GM23338 (cell line): ENCODE results near the gene PPIF. TPM values are rescaled to one million over a fixed set of nuclear protein-coding genes. Genes with fewer than 3 reads are reported as not detected.

Experiments used
- ATAC-seq: fragments of 200-7000 bp; cut with Tn5 transposase; 3 replicates; pipeline ENCODE4 v1.9.1; 2020
- DNase-seq: peaks from one replicate; pipeline ENCODE4 v3.0.0-alpha.2; 2015; ENCODE audit warnings: low spot score
- H2AFZ ChIP-seq: fragments of 200-600 bp; sonication (generic); 2 replicates; pipeline ENCODE4 v1.8.0; 2016; ENCODE audit warnings: antibody characterized with exemption, mild to moderate bottlenecking, moderate library complexity
- H3F3A ChIP-seq: fragments of 200-600 bp; sonication (generic); replicated peaks from 2 replicates; pipeline ENCODE4 v1.8.0; 2017; ENCODE audit warnings: antibody characterized with exemption, mixed run types, low read depth
- H3K27ac ChIP-seq: fragments of 200-600 bp; sonication (generic); 2 replicates; pipeline ENCODE4 v1.6.1; 2016; ENCODE audit warnings: low read depth
- H3K27me3 ChIP-seq: fragments of 200-600 bp; sonication (generic); 2 replicates; pipeline ENCODE4 v1.8.0; 2016; ENCODE audit warnings: mild to moderate bottlenecking, mixed run types, moderate library complexity; ENCODE audit not compliant: insufficient read depth
- H3K36me3 ChIP-seq: fragments of 200-600 bp; sonication (generic); 2 replicates; pipeline ENCODE4 v1.8.0; 2016; ENCODE audit warnings: mild to moderate bottlenecking; ENCODE audit not compliant: insufficient read depth
- H3K4me1 ChIP-seq: fragments of 200-600 bp; sonication (generic); 2 replicates; pipeline ENCODE4 v1.8.0; 2016; ENCODE audit warnings: mild to moderate bottlenecking, moderate library complexity; ENCODE audit not compliant: insufficient read depth
- H3K4me2 ChIP-seq: fragments of 200-600 bp; sonication (generic); 2 replicates; pipeline ENCODE4 v1.7.1; 2017; ENCODE audit warnings: mixed run types
- H3K4me3 ChIP-seq: fragments of 200-600 bp; sonication (generic); 2 replicates; pipeline ENCODE4 v1.6.1; 2016; ENCODE audit warnings: mixed run types
- H3K79me2 ChIP-seq: fragments of 200-600 bp; sonication (generic); replicated peaks from 2 replicates; pipeline ENCODE4 v1.8.0; 2017; ENCODE audit warnings: mild to moderate bottlenecking; ENCODE audit not compliant: insufficient read depth
- H3K9me2 ChIP-seq: fragments of 200-600 bp; sonication (generic); 2 replicates; pipeline ENCODE4 v1.8.0; 2017; ENCODE audit not compliant: insufficient read depth
- H4K20me1 ChIP-seq: fragments of 200-600 bp; sonication (generic); replicated peaks from 2 replicates; pipeline ENCODE4 v1.8.0; 2017; ENCODE audit warnings: mild to moderate bottlenecking; ENCODE audit not compliant: insufficient read depth
- H3K27ac Mint-ChIP-seq: 2 replicates; pipeline ENCODE4 v1.8.0; 2020; ENCODE audit warnings: inconsistent platforms, mild to moderate bottlenecking, moderate library complexity, mixed read lengths
- H3K27me3 Mint-ChIP-seq: 3 replicates; pipeline ENCODE4 v1.8.0; 2022; ENCODE audit warnings: low read depth, mild to moderate bottlenecking, moderate library complexity, mixed read lengths, inconsistent platforms; ENCODE audit not compliant: insufficient read depth, poor library complexity
- H3K36me3 Mint-ChIP-seq: 3 replicates; pipeline ENCODE4 v1.8.0; 2021; ENCODE audit warnings: low read depth, mild to moderate bottlenecking, inconsistent platforms, moderate library complexity, mixed read lengths
- H3K4me1 Mint-ChIP-seq: 3 replicates; pipeline ENCODE4 v1.8.0; 2020; ENCODE audit warnings: mild to moderate bottlenecking, inconsistent platforms, mixed read lengths
- H3K4me3 Mint-ChIP-seq: 3 replicates; pipeline ENCODE4 v1.8.0; 2021; ENCODE audit warnings: moderate library complexity, mild to moderate bottlenecking, inconsistent platforms, mixed read lengths
- H3K9me3 Mint-ChIP-seq: 3 replicates; pipeline ENCODE4 v1.8.0; 2020; ENCODE audit warnings: moderate library complexity, mild to moderate bottlenecking, inconsistent platforms, mixed read lengths
- ETS1 ChIP-seq: IDR thresholded peaks from 2 replicates; pipeline ENCODE4 v1.6.1; 2016; ENCODE audit warnings: antibody characterized with exemption
- EZH2phosphoT487 ChIP-seq: fragments of 200-600 bp; sonication (generic); IDR thresholded peaks from one replicate; pipeline ENCODE4 v1.8.1; 2018; ENCODE audit warnings: antibody characterized with exemption; ENCODE audit not compliant: unreplicated experiment
- JUNB ChIP-seq: IDR thresholded peaks from one replicate; pipeline ENCODE4 v1.6.1; 2016; ENCODE audit warnings: antibody characterized with exemption; ENCODE audit not compliant: unreplicated experiment
- REST ChIP-seq: IDR thresholded peaks from one replicate; pipeline ENCODE4 v1.6.1; 2018; ENCODE audit warnings: antibody characterized with exemption; ENCODE audit not compliant: unreplicated experiment
- ZNF114 ChIP-seq: fragments of 250-450 bp; sonication (Bioruptor Pico); IDR thresholded peaks from 2 replicates; pipeline ENCODE4 v1.5.0; 2020; ENCODE audit warnings: mild to moderate bottlenecking, moderate library complexity
- ZNF331 ChIP-seq: fragments of 250-450 bp; sonication (Bioruptor Pico); IDR thresholded peaks from 2 replicates; pipeline ENCODE4 v1.5.0; 2020; ENCODE audit warnings: low read depth, mild to moderate bottlenecking, moderate library complexity
- ZNF462 ChIP-seq: fragments of 250-450 bp; sonication (Bioruptor Pico); IDR thresholded peaks from 2 replicates; pipeline ENCODE4 v1.5.0; 2020; ENCODE audit warnings: mild to moderate bottlenecking, moderate library complexity
- polyA plus RNA-seq: library from polyadenylated mRNA; unstranded; fragments of >200 nt; fragmentation: Nextera tagmentation; extraction: Ambion mirVana; gene quantifications from 2 replicates; pipeline ENCODE4 v1.2.1, GENCODE V29; 2016
- total RNA-seq: library from RNA; depleted of rRNA; stranded (reverse); fragments of >200 nt; shearing (Covaris generic); gene quantifications from 2 replicates; pipeline ENCODE4 v1.2.3, GENCODE V29; 2014

PPIF gene
- total and polyA plus RNA-seq, 2 experiments from 2014 or later = 32.1 to 43.6 TPM

- Mint-ChIP-seq H3K27ac (no peak overlapping the region), H3K36me3 (no peaks in the 10 kb centered on the region; the same call in 2 of the 3 replicates), H3K27me3 (peaks cover 12% of the 10 kb centered on the region), H3K4me1 (peaks cover 5% of the 10 kb centered on the region), H3K9me3 (peaks cover 3% of the 10 kb centered on the region; the same call in 2 of the 3 replicates), H3K4me3 (no peak overlapping the region)
- Histone ChIP-seq H3K4me3 (no peak overlapping the region), H2AFZ (no peak overlapping the region), H3K4me2 (no peak overlapping the region), H3F3A (no peaks in the 10 kb centered on the region), H3K4me1 (no peaks in the 10 kb centered on the region), H3K36me3 (no peaks in the 10 kb centered on the region), H3K27ac (no peak overlapping the region), H3K27me3 (no peaks in the 10 kb centered on the region), H3K79me2 (no peaks in the 10 kb centered on the region), H4K20me1 (no peaks in the 10 kb centered on the region), H3K9me2 (no peaks in the 10 kb centered on the region)
- ATAC-seq = no peak
- TF ChIP-seq REST (no peak), ETS1 (no peak), ZNF114 (CRISPR knock-in tag) (no peak), ZNF462 (CRISPR knock-in tag) (no peak), ZNF331 (CRISPR knock-in tag) (no peak), EZH2phosphoT487 (no peak), JUNB (no peak)
- no peak for DNase-seq
Measured at GRCh38 chr10:79340646-79341244, 6.5 kb upstream of the PPIF start.
